Measurements from ENCODE around the gene SND1.

DNA sequence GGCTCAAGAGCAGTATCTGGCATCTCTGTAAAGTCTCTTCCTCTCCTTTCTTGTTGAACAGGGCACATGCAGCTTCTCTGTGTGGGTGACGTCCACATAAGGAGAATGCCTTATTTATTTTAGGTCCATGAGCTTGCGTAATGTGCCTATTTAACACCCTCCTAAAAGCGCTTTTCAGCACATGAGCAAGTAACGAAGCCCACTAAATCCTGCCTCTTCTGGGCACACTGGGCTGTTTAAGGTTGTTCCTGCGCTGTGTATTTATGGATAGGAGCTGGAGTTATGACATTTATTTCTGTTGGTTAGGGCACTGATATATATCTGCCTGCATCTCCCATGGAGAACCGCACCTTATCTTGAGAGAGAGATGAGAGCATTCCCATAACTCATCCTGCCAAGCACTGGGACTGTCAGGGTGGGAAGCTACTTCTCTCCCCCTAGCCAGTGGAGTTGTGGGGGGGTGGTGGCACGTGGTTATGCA is 303.1 kb downstream of the SND1 start:
- TF ChIP-seq, protein P1, sequence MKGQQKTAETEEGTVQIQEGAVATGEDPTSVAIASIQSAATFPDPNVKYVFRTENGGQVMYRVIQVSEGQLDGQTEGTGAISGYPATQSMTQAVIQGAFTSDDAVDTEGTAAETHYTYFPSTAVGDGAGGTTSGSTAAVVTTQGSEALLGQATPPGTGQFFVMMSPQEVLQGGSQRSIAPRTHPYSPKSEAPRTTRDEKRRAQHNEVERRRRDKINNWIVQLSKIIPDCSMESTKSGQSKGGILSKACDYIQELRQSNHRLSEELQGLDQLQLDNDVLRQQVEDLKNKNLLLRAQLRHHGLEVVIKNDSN (IDR thresholded peaks at IDR 0.05), result no peak
- TF ChIP-seq TAF1 (IDR thresholded peaks at IDR 0.05; ENCODE audit: low read depth) (no peak), RAD21 (IDR thresholded peaks at IDR 0.05; ENCODE audit: low read depth) (no peak), CREB1 (IDR thresholded peaks at IDR 0.05; ENCODE audit: low read depth) (no peak), EGR1 (IDR thresholded peaks at IDR 0.05) (no peak), ZBTB7A (IDR thresholded peaks at IDR 0.05; ENCODE audit: low read depth) (no peak), EP300 (IDR thresholded peaks at IDR 0.05; ENCODE audit: borderline replicate concordance) (no peak), CEBPB (IDR thresholded peaks at IDR 0.05) (no peak), FOXM1 (IDR thresholded peaks at IDR 0.05; ENCODE audit: borderline replicate concordance, low read depth) (no peak)
- TF ChIP-seq, protein P2, sequence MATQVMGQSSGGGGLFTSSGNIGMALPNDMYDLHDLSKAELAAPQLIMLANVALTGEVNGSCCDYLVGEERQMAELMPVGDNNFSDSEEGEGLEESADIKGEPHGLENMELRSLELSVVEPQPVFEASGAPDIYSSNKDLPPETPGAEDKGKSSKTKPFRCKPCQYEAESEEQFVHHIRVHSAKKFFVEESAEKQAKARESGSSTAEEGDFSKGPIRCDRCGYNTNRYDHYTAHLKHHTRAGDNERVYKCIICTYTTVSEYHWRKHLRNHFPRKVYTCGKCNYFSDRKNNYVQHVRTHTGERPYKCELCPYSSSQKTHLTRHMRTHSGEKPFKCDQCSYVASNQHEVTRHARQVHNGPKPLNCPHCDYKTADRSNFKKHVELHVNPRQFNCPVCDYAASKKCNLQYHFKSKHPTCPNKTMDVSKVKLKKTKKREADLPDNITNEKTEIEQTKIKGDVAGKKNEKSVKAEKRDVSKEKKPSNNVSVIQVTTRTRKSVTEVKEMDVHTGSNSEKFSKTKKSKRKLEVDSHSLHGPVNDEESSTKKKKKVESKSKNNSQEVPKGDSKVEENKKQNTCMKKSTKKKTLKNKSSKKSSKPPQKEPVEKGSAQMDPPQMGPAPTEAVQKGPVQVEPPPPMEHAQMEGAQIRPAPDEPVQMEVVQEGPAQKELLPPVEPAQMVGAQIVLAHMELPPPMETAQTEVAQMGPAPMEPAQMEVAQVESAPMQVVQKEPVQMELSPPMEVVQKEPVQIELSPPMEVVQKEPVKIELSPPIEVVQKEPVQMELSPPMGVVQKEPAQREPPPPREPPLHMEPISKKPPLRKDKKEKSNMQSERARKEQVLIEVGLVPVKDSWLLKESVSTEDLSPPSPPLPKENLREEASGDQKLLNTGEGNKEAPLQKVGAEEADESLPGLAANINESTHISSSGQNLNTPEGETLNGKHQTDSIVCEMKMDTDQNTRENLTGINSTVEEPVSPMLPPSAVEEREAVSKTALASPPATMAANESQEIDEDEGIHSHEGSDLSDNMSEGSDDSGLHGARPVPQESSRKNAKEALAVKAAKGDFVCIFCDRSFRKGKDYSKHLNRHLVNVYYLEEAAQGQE (IDR thresholded peaks at IDR 0.05; ENCODE audit: low read depth), result no peak

Measured in Ishikawa (cell line).